Esophagus (tissue), 2 donors: ENCODE measurements around the gene CALML5. TPM values are rescaled to one million over a fixed set of nuclear protein-coding genes. Genes with fewer than 3 reads are reported as not detected.

ENCODE experiments used
- H3K27ac ChIP-seq, 2 donors: one replicate each; pipeline ENCODE4 v1.5.1; 2013; ENCODE audit warnings: low read depth in 2 of 2, mild to moderate bottlenecking in 2 of 2, inconsistent platforms in 1 of 2, low read length in 1 of 2, moderate library complexity in 1 of 2
- H3K27me3 ChIP-seq, 2 donors: one replicate each; pipeline ENCODE4 v1.6.1; 2013; ENCODE audit warnings: low read length in 2 of 2, control low read depth in 1 of 2, mild to moderate bottlenecking in 1 of 2; ENCODE audit not compliant: insufficient read depth in 2 of 2, control insufficient read depth in 1 of 2
- H3K36me3 ChIP-seq, 2 donors: one replicate each; pipeline ENCODE4 v1.6.1; 2013; ENCODE audit warnings: low read length in 1 of 2; ENCODE audit not compliant: control insufficient read depth in 2 of 2, insufficient read depth in 2 of 2
- H3K4me1 ChIP-seq, 2 donors: one replicate each; pipeline ENCODE4 v1.6.1; 2013; ENCODE audit warnings: low read length in 1 of 2; ENCODE audit not compliant: control insufficient read depth in 2 of 2, insufficient read depth in 2 of 2
- H3K4me3 ChIP-seq, 2 donors: one replicate each; pipeline ENCODE4 v1.5.1; 2013; ENCODE audit warnings: low read length in 2 of 2, mild to moderate bottlenecking in 2 of 2, low read depth in 1 of 2, moderate library complexity in 1 of 2
- H3K9me3 ChIP-seq, 2 donors: one replicate each; pipeline ENCODE4 v1.6.1; 2013; ENCODE audit warnings: mild to moderate bottlenecking in 2 of 2, low read depth in 1 of 2, low read length in 1 of 2, moderate library complexity in 1 of 2; ENCODE audit not compliant: control insufficient read depth in 2 of 2, insufficient read depth in 1 of 2
- WGBS, 2 donors: extraction: QIAGEN DNeasy Blood & Tissue Kit; methylation state at CpG; one replicate each; pipeline ENCODE4 v1.1.7; 2013; 5-methylcytosine and 5-hydroxymethylcytosine counted together
- polyA plus RNA-seq, 2 donors: library from polyadenylated mRNA; stranded (reverse); fragments of 200-250 nt; gene quantifications; one replicate each; pipeline ENCODE4 v1.2.3, GENCODE V29; 2013
- donor health status: healthy with polysubstance abuse.
- donor health status: Bipolar disorder and iron deficiency.

Gene CALML5
- polyA plus RNA-seq, 2 donors: 75.9 to 185 TPM

- peaks cover 0 to 5% of the 10 kb centered on the region in 2 donors for H3K4me1 ChIP-seq
- no peak overlapping the region for H3K4me3 ChIP-seq
- no peaks in the 10 kb centered on the region for H3K36me3 ChIP-seq
- H3K27me3 ChIP-seq: no peaks in the 10 kb centered on the region
- 47 to 51% methylated on average over 27 of the region's 27 CpGs for WGBS, 2 donors
- H3K27ac ChIP-seq: peak overlapping the region; percentile 96 to 98
- H3K9me3 ChIP-seq: peaks cover 0 to 8% of the 10 kb centered on the region in 2 donors
Measured at GRCh38 chr10:5488272-5489161, 10.9 kb downstream of the CALML5 start.

- peaks cover 0 to 5% of the 10 kb centered on the region in 2 donors for H3K4me1 ChIP-seq
- H3K9me3 ChIP-seq: peaks cover 0 to 6% of the 10 kb centered on the region in 2 donors
- H3K27ac ChIP-seq: no peak overlapping the region
- H3K27me3 ChIP-seq: no peaks in the 10 kb centered on the region
- no peaks in the 10 kb centered on the region for H3K36me3 ChIP-seq
- 69 to 81% methylated on average over 9 of the region's 9 CpGs for WGBS, 2 donors
- no peak overlapping the region for H3K4me3 ChIP-seq
Measured at GRCh38 chr10:5486853-5487235, 12.5 kb downstream of the CALML5 start.

- peaks cover 0 to 5% of the 10 kb centered on the region in 2 donors for H3K4me1 ChIP-seq
- no peaks in the 10 kb centered on the region for H3K27me3 ChIP-seq
- peaks cover 0 to 6% of the 10 kb centered on the region in 2 donors for H3K9me3 ChIP-seq
- no peaks in the 10 kb centered on the region for H3K36me3 ChIP-seq
- 85 to 89% methylated on average over 13 of the region's 13 CpGs for WGBS, 2 donors
- no peak overlapping the region for H3K4me3 ChIP-seq
- H3K27ac ChIP-seq: no peak overlapping the region
Measured at GRCh38 chr10:5485948-5486852, 13.2 kb downstream of the CALML5 start.

- H3K27ac ChIP-seq: no peak overlapping the region
- no peak overlapping the region for H3K4me3 ChIP-seq
- peaks cover 0 to 5% of the 10 kb centered on the region in 2 donors for H3K4me1 ChIP-seq
- WGBS, 2 donors: 91 to 93% methylated on average over 14 of the region's 14 CpGs
- no peaks in the 10 kb centered on the region for H3K36me3 ChIP-seq
- no peaks in the 10 kb centered on the region for H3K27me3 ChIP-seq
- peaks cover 0 to 6% of the 10 kb centered on the region in 2 donors for H3K9me3 ChIP-seq
Measured at GRCh38 chr10:5485290-5485689, 14.1 kb downstream of the CALML5 start.

GRCh38 chr10:5484205-5484604 is 15.2 kb downstream of the CALML5 start:
- no peak overlapping the region for H3K27ac ChIP-seq
- no peaks in the 10 kb centered on the region for H3K27me3 ChIP-seq
- WGBS, 2 donors: 64 to 69% methylated on average over 3 of the region's 3 CpGs
- no peak overlapping the region for H3K4me3 ChIP-seq
- H3K9me3 ChIP-seq: peaks cover 0 to 6% of the 10 kb centered on the region in 2 donors
- no peaks in the 10 kb centered on the region for H3K36me3 ChIP-seq
- peaks cover 0 to 5% of the 10 kb centered on the region in 2 donors for H3K4me1 ChIP-seq

GRCh38 chr10:5482016-5482415 is 17.4 kb downstream of the CALML5 start:
- no peak overlapping the region for H3K27ac ChIP-seq
- H3K27me3 ChIP-seq: no peaks in the 10 kb centered on the region
- peaks cover 0 to 6% of the 10 kb centered on the region in 2 donors for H3K9me3 ChIP-seq
- no peak overlapping the region for H3K4me3 ChIP-seq
- H3K4me1 ChIP-seq: peaks cover 0 to 4% of the 10 kb centered on the region in 2 donors
- WGBS, 2 donors: 95 to 97% methylated on average over 9 of the region's 9 CpGs
- no peaks in the 10 kb centered on the region for H3K36me3 ChIP-seq

GRCh38 chr10:5481121-5481520 is 18.2 kb downstream of the CALML5 start:
- Histone ChIP-seq H3K27me3 (no peaks in the 10 kb centered on the region), H3K9me3 (peaks cover 0 to 6% of the 10 kb centered on the region in 2 donors), H3K27ac (no peak overlapping the region), H3K4me3 (no peak overlapping the region), H3K4me1 (peaks cover 0 to 5% of the 10 kb centered on the region in 2 donors), H3K36me3 (no peaks in the 10 kb centered on the region)
- WGBS, 2 donors: 70 to 88% methylated on average over 12 of the region's 12 CpGs

- WGBS, 2 donors: 89 to 92% methylated on average over 20 to 21 of the region's 21 CpGs
Measured at GRCh38 chr10:5480162-5480941, 19.0 kb downstream of the CALML5 start.

More at GRCh38 chr10:5480162-5480941, 19.0 kb downstream of the CALML5 start:
- Histone ChIP-seq H3K4me3 (no peak overlapping the region), H3K27me3 (no peaks in the 10 kb centered on the region), H3K9me3 (peaks cover 0 to 6% of the 10 kb centered on the region in 2 donors), H3K36me3 (no peaks in the 10 kb centered on the region), H3K4me1 (peaks cover 0 to 5% of the 10 kb centered on the region in 2 donors), H3K27ac (no peak overlapping the region)
